GM12875 (cell line): ENCODE results near the gene CNOT3.
"Not testable (repeated sequence)": the region's sequence is repeated elsewhere in the genome, so short reads cannot be mapped to it uniquely, and the experiment has no call there.

Source experiments
- H3K4me3 ChIP-seq: one replicate; pipeline ENCODE4 v1.5.1; 2011; ENCODE audit warnings: low read depth, low read length, control low read depth
- CTCF ChIP-seq: IDR thresholded peaks from 2 replicates; pipeline ENCODE4 v1.5.1; 2011; ENCODE audit warnings: low read depth, mild to moderate bottlenecking, control low read depth, inconsistent platforms, low read length, moderate library complexity, borderline replicate concordance; ENCODE audit not compliant: insufficient read depth

CNOT3 gene

GRCh38 chr19:54137699-54138488, at the start of gene CNOT3:
Gene CNOT3, plus strand, starts transcription at chr19:54137762. Its CDS starts 5,217 bp downstream, at chr19:54142979.
- peak within 1 kb of the TSS; percentile 89 for H3K4me3 ChIP-seq
- TF ChIP-seq CTCF: no peak

DNA sequence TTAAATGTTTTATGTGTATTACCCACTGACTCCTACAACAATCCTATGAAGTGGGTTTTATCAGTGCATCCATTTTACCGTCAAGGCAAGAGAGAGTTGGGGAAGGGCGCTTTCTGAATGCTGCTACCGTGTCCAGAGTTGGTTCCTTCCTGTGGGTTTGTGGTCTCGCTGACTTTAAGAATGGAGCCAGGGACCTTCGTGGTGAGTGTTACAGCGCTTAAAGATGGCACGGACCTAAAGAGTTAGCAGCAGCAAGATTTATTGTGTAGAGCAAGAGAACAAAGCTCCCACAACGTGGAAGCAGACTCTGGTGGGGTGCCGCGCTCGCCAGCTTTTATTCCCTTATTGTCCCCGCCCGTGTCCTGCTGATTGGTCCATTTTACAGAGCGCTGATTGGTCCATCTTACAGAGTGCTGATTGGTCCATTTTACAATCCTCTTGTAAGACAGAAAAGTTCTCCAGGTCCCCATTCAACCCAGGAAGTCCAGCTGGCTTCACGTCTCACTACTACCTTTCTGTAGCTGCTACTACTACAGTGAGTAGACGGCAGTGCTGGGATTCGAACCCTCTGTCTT, 43.0 kb upstream of the CNOT3 start:
- TF ChIP-seq CTCF: no peak
- H3K4me3 ChIP-seq: no peak overlapping the region

- H3K4me3 ChIP-seq: no peak overlapping the region
- TF ChIP-seq CTCF: no peak
These were observed 42.3 kb upstream of the CNOT3 start for GRCh38 chr19:54095136-54095858.

DNA sequence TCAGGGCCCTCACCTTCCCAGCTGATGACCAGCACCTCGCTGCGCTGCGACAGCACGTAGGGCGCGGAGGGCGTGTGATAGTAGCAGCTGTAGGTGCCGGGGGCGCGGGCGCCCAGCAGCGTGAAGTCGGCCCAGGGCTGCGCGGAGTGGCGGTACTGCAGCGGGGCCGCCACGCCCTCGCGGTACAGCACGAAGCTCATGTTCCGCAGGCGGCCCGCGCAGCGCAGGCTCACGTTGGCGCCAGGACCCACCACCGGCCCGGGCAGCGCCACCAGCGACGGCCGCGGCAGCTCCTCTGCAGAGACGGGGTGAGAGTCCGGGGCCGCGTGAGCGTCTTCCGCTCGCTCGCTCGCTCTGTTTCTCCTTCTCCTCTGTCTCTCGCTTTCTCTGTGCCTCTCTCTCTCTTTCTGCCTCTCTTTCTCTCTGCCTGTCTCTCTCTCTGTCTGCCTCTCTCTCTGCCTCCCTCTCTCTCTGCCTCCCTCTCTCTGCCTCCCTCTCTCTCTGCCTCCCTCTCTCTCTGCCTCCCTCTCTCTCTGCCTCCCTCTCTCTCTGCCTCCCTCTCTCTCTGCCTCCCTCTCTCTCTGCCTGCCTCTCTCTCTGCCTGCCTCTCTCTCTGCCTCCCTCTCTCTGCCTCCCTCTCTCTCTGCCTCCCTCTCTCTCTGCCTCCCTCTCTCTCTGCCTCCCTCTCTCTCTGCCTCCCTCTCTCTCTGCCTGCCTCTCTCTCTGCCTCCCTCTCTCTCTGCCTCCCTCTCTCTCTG, 41.5 kb upstream of the CNOT3 start:
- not testable (repeated sequence) for H3K4me3 ChIP-seq

GRCh38 chr19:54096617-54097106, 40.9 kb upstream of the CNOT3 start:
- TF ChIP-seq CTCF: no peak
- H3K4me3 ChIP-seq: no peak overlapping the region

DNA sequence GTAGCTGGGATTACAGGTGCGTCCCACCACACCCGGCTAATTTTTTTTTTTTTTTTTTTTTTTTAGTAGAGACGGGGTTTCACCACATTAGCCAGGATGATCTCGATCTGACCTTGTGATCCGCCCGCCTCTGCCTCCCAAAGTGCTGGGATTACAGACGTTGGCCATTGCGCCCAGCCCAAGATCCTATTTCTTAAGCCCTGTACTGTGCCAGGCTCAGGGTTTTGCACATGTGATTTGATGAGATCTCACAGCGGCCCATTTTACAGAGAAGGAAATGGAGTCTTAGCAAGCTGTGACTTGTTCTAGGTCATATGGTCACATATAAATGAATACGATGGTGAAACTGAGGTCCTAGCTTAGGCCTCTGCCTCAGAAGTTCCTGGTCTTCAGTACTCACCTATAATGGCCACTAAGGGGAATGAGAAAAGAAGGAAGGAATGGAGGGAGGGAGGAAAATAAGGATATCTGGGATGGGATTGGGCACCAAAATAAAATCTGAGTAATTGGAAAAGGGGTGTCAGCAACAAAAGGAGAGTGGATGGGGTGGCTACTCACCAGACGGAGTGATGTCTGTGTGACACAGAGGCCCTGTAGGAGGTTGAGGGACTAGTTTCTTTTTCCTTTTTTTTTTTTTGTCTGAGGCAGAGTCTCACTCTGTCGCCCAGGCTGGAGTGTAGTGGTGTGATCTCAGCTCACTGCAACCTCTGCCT, 38.2 kb upstream of the CNOT3 start:
- no peak overlapping the region for H3K4me3 ChIP-seq
- no peak for TF ChIP-seq CTCF

- H3K4me3 ChIP-seq: not testable (repeated sequence)
These were observed 37.7 kb upstream of the CNOT3 start for GRCh38 chr19:54099903-54100255.
